Mesenchymal stem cell (in vitro differentiated cells and primary cell): ENCODE data around the gene SEPTIN12.

Experiments used
- DNase-seq: peaks from one replicate; pipeline ENCODE4 v3.0.0-alpha.2; 2013
- H2AFZ ChIP-seq: one replicate; pipeline ENCODE4 v1.6.1; 2013; ENCODE audit warnings: low read depth, mild to moderate bottlenecking, control low read depth, inconsistent platforms, low read length, moderate library complexity
- H2AK5ac ChIP-seq: 2 replicates; pipeline ENCODE4 v1.6.1; 2013; ENCODE audit warnings: low read length, moderate library complexity, mild to moderate bottlenecking, inconsistent platforms; ENCODE audit not compliant: severe bottlenecking
- H2BK120ac ChIP-seq: one replicate; pipeline ENCODE4 v1.6.1; 2013; ENCODE audit warnings: low read depth, mild to moderate bottlenecking, inconsistent platforms, low read length, moderate library complexity
- H2BK12ac ChIP-seq, 2 experiments: one replicate each; pipeline ENCODE4 v1.6.1; 2013; ENCODE audit warnings: inconsistent platforms in 2 of 2, low read length in 2 of 2, mild to moderate bottlenecking in 2 of 2, moderate library complexity in 2 of 2, control low read depth in 1 of 2
- H2BK15ac ChIP-seq: one replicate; pipeline ENCODE4 v1.6.1; 2013; ENCODE audit warnings: mild to moderate bottlenecking, low read depth, inconsistent platforms; ENCODE audit not compliant: poor library complexity, severe bottlenecking
- H2BK5ac ChIP-seq: 2 replicates; pipeline ENCODE4 v1.6.1; 2013; ENCODE audit warnings: low read depth, mild to moderate bottlenecking, low read length, control low read depth, inconsistent platforms; ENCODE audit not compliant: poor library complexity, severe bottlenecking
- H3K14ac ChIP-seq, 2 experiments: one replicate each; pipeline ENCODE4 v1.6.1; 2013; ENCODE audit warnings: inconsistent platforms in 2 of 2, low read length in 2 of 2, control low read depth in 1 of 2, mild to moderate bottlenecking in 1 of 2, moderate library complexity in 1 of 2
- H3K18ac ChIP-seq, 2 experiments: one replicate each; pipeline ENCODE4 v1.6.1; 2013; ENCODE audit warnings: inconsistent platforms in 2 of 2, low read length in 2 of 2, control low read depth in 1 of 2, low read depth in 1 of 2, mild to moderate bottlenecking in 1 of 2
- H3K23ac ChIP-seq, 2 experiments: one replicate each; pipeline ENCODE4 v1.6.1; 2013; ENCODE audit warnings: inconsistent platforms in 2 of 2, low read length in 2 of 2, mild to moderate bottlenecking in 2 of 2, moderate library complexity in 2 of 2, control low read depth in 1 of 2
- H3K27ac ChIP-seq: 2 replicates; pipeline ENCODE4 v1.5.1; 2013; ENCODE audit warnings: mild to moderate bottlenecking, moderate library complexity, low read length, control low read depth, inconsistent platforms; ENCODE audit not compliant: poor library complexity, severe bottlenecking
- H3K27me3 ChIP-seq, 2 experiments: 2 replicates each; pipeline versions ENCODE4 v1.6.1 to v1.7.0; 2013; ENCODE audit warnings: low read length in 2 of 2, mild to moderate bottlenecking in 2 of 2, moderate library complexity in 2 of 2, control low read depth in 1 of 2, inconsistent platforms in 1 of 2; ENCODE audit not compliant: control insufficient read depth in 1 of 2, insufficient read depth in 1 of 2
- H3K36me3 ChIP-seq, 2 experiments: 2 replicates each; pipeline versions ENCODE4 v1.6.1 to v1.7.0; 2013; ENCODE audit warnings: low read length in 2 of 2, control low read depth in 1 of 2, inconsistent platforms in 1 of 2, low read depth in 1 of 2, mild to moderate bottlenecking in 1 of 2; ENCODE audit not compliant: insufficient read depth in 2 of 2, control insufficient read depth in 1 of 2
- H3K4ac ChIP-seq, 2 experiments: one replicate each; pipeline ENCODE4 v1.6.1; 2013; ENCODE audit warnings: inconsistent platforms in 2 of 2, low read length in 2 of 2, mild to moderate bottlenecking in 2 of 2, moderate library complexity in 2 of 2, control low read depth in 1 of 2, low read depth in 1 of 2
- H3K4me1 ChIP-seq: 2 replicates; pipeline ENCODE4 v1.6.1; 2013; ENCODE audit warnings: low read depth, low read length, control low read depth; ENCODE audit not compliant: control insufficient read depth, insufficient read depth
- H3K4me2 ChIP-seq: 2 replicates; pipeline ENCODE4 v1.6.1; 2013; ENCODE audit warnings: low read length, mild to moderate bottlenecking, inconsistent platforms; ENCODE audit not compliant: poor library complexity, severe bottlenecking
- H3K4me3 ChIP-seq, 2 experiments: 2 replicates each; pipeline versions ENCODE4 v1.5.1 to v1.7.0; 2013; ENCODE audit warnings: low read length in 2 of 2, mild to moderate bottlenecking in 2 of 2, control low read depth in 1 of 2, low read depth in 1 of 2; ENCODE audit not compliant: insufficient read depth in 1 of 2
- H3K79me1 ChIP-seq: replicated peaks from 2 replicates; pipeline ENCODE4 v1.6.1; 2013; ENCODE audit warnings: mild to moderate bottlenecking, control low read depth, low read length, inconsistent platforms; ENCODE audit not compliant: poor library complexity, severe bottlenecking
- H3K9ac ChIP-seq: 2 replicates; pipeline ENCODE4 v1.7.0; 2013; ENCODE audit warnings: mild to moderate bottlenecking, low read length, moderate library complexity
- H3K9me3 ChIP-seq: 2 replicates; pipeline ENCODE4 v1.7.0; 2013; ENCODE audit warnings: mild to moderate bottlenecking, low read length; ENCODE audit not compliant: control insufficient read depth
- H4K8ac ChIP-seq: one replicate; pipeline ENCODE4 v1.6.1; 2013; ENCODE audit warnings: inconsistent platforms, mild to moderate bottlenecking, low read length, moderate library complexity
- H4K91ac ChIP-seq: one replicate; pipeline ENCODE4 v1.6.1; 2013; ENCODE audit warnings: mild to moderate bottlenecking, low read length, inconsistent platforms
- WGBS: methylation state at CpG from one replicate; pipeline ENCODE4 v1.1.7; 2013; ENCODE audit warnings: mixed read lengths; 5-methylcytosine and 5-hydroxymethylcytosine counted together

SEPTIN12 gene

DNA sequence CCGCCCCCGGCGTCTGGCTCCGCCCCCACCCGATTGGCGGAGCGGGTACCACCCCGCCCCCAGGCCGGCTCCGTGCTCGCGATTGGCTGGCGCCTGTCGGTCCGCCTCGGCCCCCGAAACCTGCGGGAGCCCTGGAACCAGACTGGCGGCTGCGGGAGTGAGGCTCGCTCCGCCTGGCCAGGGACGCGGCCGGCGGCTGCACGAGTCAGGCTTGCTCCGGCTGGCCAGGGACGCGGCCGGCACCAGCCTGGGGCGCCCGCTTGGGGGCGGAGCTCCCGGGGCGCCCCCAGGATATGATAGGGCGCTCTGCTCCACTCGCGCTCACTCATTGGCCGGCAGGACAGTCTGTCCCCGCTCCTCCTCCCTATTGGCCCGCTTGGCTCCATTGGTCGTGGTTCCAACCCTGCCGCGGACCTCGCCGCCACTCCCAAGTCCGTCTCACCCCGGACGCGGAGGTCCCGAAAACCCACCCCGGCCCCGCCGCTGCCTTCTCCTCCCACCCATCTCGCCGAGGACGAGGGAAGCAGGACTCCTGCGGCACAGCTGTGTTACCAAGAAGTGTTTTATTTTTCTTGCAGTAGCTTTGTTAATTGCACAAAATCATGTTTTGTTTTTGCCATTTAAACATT is 14.6 kb upstream of the SEPTIN12 start:
- Histone ChIP-seq H2AFZ (peak overlapping the region; percentile 99), H2BK15ac (peak overlapping the region; percentile 99), H3K23ac (no peak overlapping the region), H2AK5ac (no peak overlapping the region), H3K14ac (peak overlapping the region in 1 of 2 experiments; percentile 74), H4K8ac (peak overlapping the region; percentile 28), H3K79me1 (peaks cover 16% of the 10 kb centered on the region), H2BK5ac (peak overlapping the region; percentile 79), H3K27me3 (no peaks in the 10 kb centered on the region), H2BK12ac (peak overlapping the region in 1 of 2 experiments; percentile 10), H3K4me1 (peaks cover 10% of the 10 kb centered on the region), H3K4me3 (peak overlapping the region; percentile 84 to 90), H2BK120ac (no peak overlapping the region), H3K18ac (peak overlapping the region; percentile 80 to 88), H4K91ac (no peak overlapping the region), H3K36me3 (peaks cover 49 to 65% of the 10 kb centered on the region in 2 experiments), H3K27ac (peak overlapping the region; percentile 64), H3K9me3 (no peaks in the 10 kb centered on the region), H3K9ac (peak overlapping the region; percentile 89), H3K4me2 (peak overlapping the region; percentile 63), H3K4ac (peak overlapping the region in 1 of 2 experiments; percentile 80)
- peak; percentile 94 for DNase-seq
- 0% methylated on average over 54 of the region's 59 CpGs for WGBS

DNA sequence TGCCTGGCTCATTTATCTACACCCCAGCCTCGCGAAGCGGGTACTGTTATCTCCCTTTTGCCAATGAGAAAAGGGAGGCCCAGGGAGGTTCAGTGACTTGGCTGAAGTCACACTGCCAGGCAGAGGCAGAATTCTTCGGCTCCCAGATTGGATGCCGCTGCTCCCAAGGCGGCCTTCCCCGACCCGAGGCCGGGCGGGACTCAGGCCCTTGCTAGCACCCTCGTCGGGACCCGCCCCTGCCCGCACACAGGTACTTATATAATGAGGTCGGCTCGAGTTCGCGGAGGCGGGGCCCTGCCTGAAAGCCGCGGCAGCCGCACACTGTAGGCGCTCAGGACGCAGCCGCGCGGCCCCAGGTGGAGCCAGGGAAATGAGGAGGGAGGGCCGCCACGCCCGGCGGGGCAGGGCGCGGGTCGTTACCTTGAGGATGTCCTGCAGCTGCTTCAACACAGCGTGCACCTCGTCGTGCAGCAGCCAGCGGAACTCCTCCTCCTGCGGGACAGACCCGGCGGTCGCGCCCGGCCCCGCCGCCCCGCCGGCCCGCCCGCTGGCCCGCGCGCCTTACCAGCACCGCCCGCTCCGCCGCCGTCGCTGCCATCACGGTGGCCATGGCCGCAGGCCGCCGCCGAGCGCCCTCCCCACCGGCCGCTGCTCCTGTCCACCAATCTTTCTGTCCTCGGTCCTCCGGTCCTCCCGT is 14.0 kb upstream of the SEPTIN12 start, which contains the start of gene ROGDI:
Gene ROGDI (minus strand): TSS at position 672 of the 697 bp plus-strand sequence. CDS start 62 bp downstream, at position 610.
- Histone ChIP-seq H3K27ac (peak within 1 kb of the TSS; percentile 64), H2BK12ac (peak within 1 kb of the TSS in 1 of 2 experiments; percentile 23), H3K9me3 (no peaks in the 10 kb centered on the region)

DNA sequence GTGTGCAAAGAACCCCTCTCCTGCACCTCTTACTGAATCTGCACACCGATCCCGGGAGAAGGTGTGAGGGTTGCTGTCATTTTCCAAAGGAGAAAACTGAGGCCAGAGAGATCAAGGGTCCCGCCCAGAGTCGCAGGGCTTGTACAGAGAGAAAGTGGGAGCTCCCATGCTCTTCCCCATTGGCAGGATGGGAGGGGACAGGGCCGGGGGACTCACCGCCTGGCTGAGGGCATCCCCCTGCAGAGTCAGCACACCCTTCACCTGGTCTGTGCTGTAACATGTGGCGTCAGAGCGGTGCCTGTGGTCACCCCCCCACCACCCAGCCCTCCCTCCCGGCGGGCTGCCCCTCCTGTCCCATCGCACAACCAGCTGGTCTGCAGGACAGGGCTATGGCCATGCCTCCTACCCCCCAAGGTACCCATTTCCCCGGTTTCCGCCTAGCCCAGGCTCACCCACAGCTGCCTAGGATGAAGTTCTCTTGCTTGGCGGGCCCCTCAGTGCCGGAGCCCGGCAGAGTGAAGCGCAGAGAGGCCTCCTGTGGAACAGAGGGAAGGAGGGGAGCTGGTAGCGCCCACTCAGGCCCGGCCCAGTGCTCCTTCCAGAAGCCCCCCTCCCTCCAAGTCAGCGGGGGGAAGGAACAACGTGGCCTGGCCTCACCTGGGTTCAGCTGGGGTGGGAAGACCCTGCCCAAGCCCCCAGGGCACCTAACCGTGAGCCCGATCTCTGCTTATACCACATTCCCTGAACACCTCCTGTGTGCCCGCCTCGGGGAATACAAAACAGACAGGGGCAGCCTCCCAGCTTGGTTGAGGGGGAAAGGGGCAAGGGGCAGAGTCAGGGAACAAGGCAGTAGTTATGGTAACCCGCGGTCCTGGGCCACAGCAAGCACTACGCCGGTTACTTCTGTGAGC is 13.2 kb upstream of the SEPTIN12 start:
- H3K14ac ChIP-seq: no peak overlapping the region
- no peak overlapping the region for H2BK5ac ChIP-seq
- H3K9me3 ChIP-seq: no peaks in the 10 kb centered on the region
- H4K8ac ChIP-seq: peak overlapping the region; percentile 46
- WGBS: 68% methylated on average over 23 of the region's 29 CpGs
- no peak overlapping the region for H3K18ac ChIP-seq
- peak overlapping the region; percentile 89 for H3K9ac ChIP-seq
- H3K23ac ChIP-seq: peak overlapping the region in 1 of 2 experiments; percentile 60
- H2AK5ac ChIP-seq: no peak overlapping the region
- H2BK120ac ChIP-seq: no peak overlapping the region
- peak overlapping the region; percentile 99 for H2AFZ ChIP-seq
- H3K27me3 ChIP-seq: no peaks in the 10 kb centered on the region
- H3K79me1 ChIP-seq: peaks cover 14% of the 10 kb centered on the region
- peak overlapping the region; percentile 25 for H3K27ac ChIP-seq
- peaks cover 39 to 72% of the 10 kb centered on the region in 2 experiments for H3K36me3 ChIP-seq
- H3K4me2 ChIP-seq: peak overlapping the region; percentile 88
- H3K4ac ChIP-seq: peak overlapping the region in 1 of 2 experiments; percentile 4
- peak overlapping the region; percentile 84 to 90 for H3K4me3 ChIP-seq
- H4K91ac ChIP-seq: peak overlapping the region; percentile 18
- H2BK15ac ChIP-seq: no peak overlapping the region
- DNase-seq: no peak
- no peak overlapping the region for H2BK12ac ChIP-seq
- H3K4me1 ChIP-seq: peaks cover 10% of the 10 kb centered on the region

More for the DNA sequence above, 14.0 kb upstream of the SEPTIN12 start, which contains the start of gene ROGDI:
- Histone ChIP-seq H2AK5ac (no peak within 1 kb of the TSS), H2BK120ac (no peak within 1 kb of the TSS), H3K4me1 (peaks cover 10% of the 10 kb centered on the region), H3K14ac (peak within 1 kb of the TSS in 1 of 2 experiments; percentile 74), H3K36me3 (peaks cover 42 to 70% of the 10 kb centered on the region in 2 experiments), H3K9ac (peak within 1 kb of the TSS; percentile 89), H3K79me1 (peaks cover 14% of the 10 kb centered on the region), H3K18ac (peak within 1 kb of the TSS; percentile 80 to 88), H3K23ac (peak within 1 kb of the TSS in 1 of 2 experiments; percentile 66), H3K27me3 (no peaks in the 10 kb centered on the region), H4K8ac (peak within 1 kb of the TSS; percentile 46), H2BK15ac (peak within 1 kb of the TSS; percentile 99), H4K91ac (peak within 1 kb of the TSS; percentile 18), H3K4ac (peak within 1 kb of the TSS; percentile 56 to 80), H3K4me2 (peak within 1 kb of the TSS; percentile 88), H3K4me3 (peak within 1 kb of the TSS; percentile 84 to 90), H2AFZ (peak within 1 kb of the TSS; percentile 99), H2BK5ac (peak within 1 kb of the TSS; percentile 79)
- WGBS: under 1% methylated on average over 33 of the region's 70 CpGs
- peak; percentile 42 for DNase-seq
